C4-2B (cell line): ENCODE data around the gene AIFM2.
"Not testable (repeated sequence)": the region's sequence is repeated elsewhere in the genome, so short reads cannot be mapped to it uniquely, and the experiment has no call there.

ENCODE experiments used
- H3K27ac ChIP-seq: fragments of 450-650 bp; 2 replicates; pipeline ENCODE4 v1.5.1; 2017
- ZFX ChIP-seq: fragments of 450-650 bp; IDR thresholded peaks from 2 replicates; pipeline ENCODE4 v1.6.1; 2017
- TF ChIP-seq, protein P1 (sequence below): fragments of 450-650 bp; conservative IDR thresholded peaks from 2 replicates; pipeline ENCODE4 v1.5.1; 2017; ENCODE audit warnings: mild to moderate bottlenecking

AIFM2 gene

DNA sequence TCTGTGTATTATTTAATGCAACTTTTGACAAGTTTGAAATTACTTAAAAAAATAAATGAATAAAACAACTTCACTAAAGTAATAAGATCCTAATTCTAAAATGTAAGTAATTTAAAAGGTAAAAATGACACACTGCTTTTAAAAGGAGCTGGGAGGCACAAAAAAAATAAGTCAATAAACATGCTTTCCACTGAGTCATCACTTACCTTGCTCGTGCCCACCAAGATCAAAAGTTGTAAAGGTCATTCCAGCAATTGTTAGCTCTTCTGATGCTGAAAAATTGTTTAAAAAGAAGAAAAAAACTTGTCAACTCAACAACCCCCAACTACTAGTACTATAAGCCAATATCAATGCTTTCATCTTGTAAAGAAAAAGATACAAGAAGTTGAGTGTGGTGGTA lies 28.2 kb upstream of the AIFM2 start:
- no peak overlapping the region for H3K27ac ChIP-seq
- no peak for TF ChIP-seq ZFX
- TF ChIP-seq, protein P1, sequence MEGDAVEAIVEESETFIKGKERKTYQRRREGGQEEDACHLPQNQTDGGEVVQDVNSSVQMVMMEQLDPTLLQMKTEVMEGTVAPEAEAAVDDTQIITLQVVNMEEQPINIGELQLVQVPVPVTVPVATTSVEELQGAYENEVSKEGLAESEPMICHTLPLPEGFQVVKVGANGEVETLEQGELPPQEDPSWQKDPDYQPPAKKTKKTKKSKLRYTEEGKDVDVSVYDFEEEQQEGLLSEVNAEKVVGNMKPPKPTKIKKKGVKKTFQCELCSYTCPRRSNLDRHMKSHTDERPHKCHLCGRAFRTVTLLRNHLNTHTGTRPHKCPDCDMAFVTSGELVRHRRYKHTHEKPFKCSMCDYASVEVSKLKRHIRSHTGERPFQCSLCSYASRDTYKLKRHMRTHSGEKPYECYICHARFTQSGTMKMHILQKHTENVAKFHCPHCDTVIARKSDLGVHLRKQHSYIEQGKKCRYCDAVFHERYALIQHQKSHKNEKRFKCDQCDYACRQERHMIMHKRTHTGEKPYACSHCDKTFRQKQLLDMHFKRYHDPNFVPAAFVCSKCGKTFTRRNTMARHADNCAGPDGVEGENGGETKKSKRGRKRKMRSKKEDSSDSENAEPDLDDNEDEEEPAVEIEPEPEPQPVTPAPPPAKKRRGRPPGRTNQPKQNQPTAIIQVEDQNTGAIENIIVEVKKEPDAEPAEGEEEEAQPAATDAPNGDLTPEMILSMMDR, result no peak

DNA sequence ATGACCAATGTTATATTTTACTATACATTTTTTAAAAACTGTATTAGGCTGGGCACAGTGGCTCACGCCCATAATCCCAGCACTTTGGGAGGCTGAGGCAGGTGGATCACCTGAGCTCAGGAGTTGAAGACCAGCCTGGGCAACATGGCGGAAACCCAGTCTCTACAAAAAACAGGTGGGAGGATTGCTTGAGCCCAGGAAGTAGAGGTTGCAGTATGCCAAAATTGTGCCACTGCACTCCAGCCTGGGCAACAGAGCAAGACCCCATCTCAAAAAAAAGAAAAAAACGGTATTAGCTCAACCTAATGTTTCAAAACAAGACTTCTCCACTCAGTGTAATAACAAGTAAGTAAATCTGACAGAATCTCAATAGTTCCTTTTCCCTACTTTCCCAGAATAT lies 26.7 kb upstream of the AIFM2 start:
- not testable (repeated sequence) for H3K27ac ChIP-seq

DNA sequence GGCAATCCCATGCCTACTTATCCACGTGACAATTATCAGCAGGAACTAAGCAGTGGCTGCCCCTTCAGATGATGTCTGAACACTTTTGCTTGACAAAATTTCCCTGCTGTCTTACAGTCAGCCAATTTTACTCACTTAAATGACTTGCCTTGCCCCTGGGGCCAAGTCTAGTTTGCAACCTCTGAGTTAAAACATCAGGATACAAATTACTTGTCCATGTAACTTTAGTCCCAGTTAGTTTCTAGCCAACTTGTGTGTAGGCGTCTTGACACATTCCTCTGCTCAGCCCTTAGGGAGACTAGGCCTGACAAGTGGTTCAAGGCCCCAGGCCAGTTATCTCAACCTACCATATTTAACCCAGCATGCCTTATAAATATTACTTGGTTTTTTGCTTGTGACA lies 25.5 kb upstream of the AIFM2 start:
- TF ChIP-seq, protein P1, result no peak
- no peak for TF ChIP-seq ZFX
- no peak overlapping the region for H3K27ac ChIP-seq

DNA sequence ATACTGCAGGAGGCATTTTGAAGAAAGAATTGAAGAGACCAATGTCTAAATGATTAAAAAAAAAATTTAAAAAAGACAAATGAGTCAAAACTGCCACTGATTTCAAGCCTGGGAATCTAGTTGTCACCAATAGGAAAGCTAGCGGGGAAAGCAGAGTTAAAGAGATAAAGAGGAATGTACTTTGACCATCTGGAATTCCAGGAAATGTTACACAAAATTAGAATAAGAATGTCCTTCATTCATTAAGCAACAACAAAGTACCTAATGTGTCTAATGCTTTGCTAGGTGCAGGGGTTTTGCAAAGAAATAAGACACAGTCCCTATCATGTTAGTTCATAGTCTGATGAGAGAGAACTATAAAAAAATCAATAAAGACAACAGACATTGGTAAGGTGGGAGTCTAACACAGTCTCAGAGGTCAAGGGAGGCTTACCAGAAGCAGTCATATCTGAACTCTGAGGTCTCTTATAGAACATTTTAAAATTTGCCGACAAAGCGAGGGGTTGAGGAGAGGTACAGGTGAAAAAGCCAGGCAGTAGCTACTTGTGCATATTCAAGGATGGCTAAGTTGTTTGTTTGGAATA lies 22.7 kb upstream of the AIFM2 start:
- TF ChIP-seq ZFX, result no peak
- TF ChIP-seq, protein P1, result no peak
- no peak overlapping the region for H3K27ac ChIP-seq

GRCh38 chr10:70148516-70148915 lies 15.9 kb upstream of the AIFM2 start:
- no peak for TF ChIP-seq ZFX
- TF ChIP-seq, protein P1, result no peak
- H3K27ac ChIP-seq, result no peak overlapping the region

DNA sequence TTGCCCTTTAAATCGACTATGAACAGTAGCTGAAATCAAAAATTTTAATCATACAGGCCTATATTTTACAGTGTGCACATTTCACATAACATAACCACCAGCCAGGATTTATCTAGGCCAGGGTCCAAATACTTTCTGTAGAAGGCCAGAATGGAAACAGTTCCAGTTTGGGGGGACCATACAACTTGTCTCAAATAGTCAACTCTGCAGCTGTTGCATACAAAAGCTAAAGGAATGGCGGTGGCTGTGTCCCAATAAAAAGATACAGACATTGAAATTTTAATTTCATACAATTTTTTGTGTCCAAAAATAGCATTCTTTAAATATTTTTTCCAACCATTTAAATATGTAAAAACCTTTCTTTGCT lies 14.6 kb upstream of the AIFM2 start:
- TF ChIP-seq ZFX, result no peak
- TF ChIP-seq, protein P1, result no peak
- peak overlapping the region; percentile 95 for H3K27ac ChIP-seq

GRCh38 chr10:70146489-70147258 lies 14.0 kb upstream of the AIFM2 start, which contains the start of gene TYSND1:
Gene TYSND1, minus strand, starts transcription at chr10:70146700. Its CDS starts 114 bp downstream, at chr10:70146586.
- H3K27ac ChIP-seq, result peak within 1 kb of the TSS; percentile 95
- TF ChIP-seq, protein P1, result peak; percentile 85
- TF ChIP-seq ZFX, result peak; percentile 40; the same call in 1 of the 2 replicates
